HL-60 (cell line): ENCODE results near the gene CBFA2T2.

ENCODE experiments used
- CTCF ChIP-seq: IDR thresholded peaks from one replicate; pipeline ENCODE4 v1.5.1; 2011; ENCODE audit warnings: low read length, control low read depth, inconsistent platforms; ENCODE audit not compliant: insufficient read depth
- POLR2AphosphoS5 ChIP-seq: IDR thresholded peaks from 2 replicates; pipeline ENCODE4 v1.6.1; 2012; ENCODE audit warnings: low read depth

- no peak for TF ChIP-seq CTCF
- TF ChIP-seq POLR2AphosphoS5 = no peak
These were observed 36.9 kb downstream of the CBFA2T2 start for GRCh38 chr20:33526769-33527168.
